ENCODE results near the gene EFCC1.

- TF ChIP-seq POLR2AphosphoS5 (IDR thresholded peaks at IDR 0.05; ENCODE audit: low read depth, low read length) (no peak), TAF1 (IDR thresholded peaks at IDR 0.05; ENCODE audit: low read depth, low read length) (no peak)
Measured at GRCh38 chr3:128973988-128974564, 27.0 kb upstream of the EFCC1 start.
